ENCODE data around the gene PTPN3. TPM values are rescaled to one million over a fixed set of nuclear protein-coding genes. Genes with fewer than 3 reads are reported as not detected.
A peak's percentile ranks its signal among the peaks of the same experiment; 100 is the strongest.

PTPN3 gene
- polyA plus RNA-seq, 3 donors = not detected

DNA sequence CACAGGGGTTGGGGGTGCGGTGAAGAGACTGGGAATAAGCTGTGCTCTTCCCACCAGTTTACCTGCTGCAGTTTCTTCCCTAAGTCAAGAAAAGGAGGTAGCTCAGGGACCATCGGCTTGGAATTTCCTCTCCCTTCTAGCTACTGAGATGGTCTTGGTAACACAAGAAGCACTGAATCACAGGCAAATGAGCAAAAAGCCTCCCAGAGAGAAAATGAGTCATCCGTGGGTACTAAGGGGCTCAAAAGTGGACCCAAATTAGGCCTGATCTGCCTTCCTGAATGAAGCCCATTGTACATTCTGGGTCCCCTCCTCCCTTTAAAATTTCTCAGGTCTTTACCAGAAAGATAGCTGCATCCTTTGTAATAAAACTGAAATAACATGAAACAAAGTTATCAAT lies 49.9 kb downstream of the PTPN3 start:
- peaks cover 0 to 2% (median 0%) of the 10 kb centered on the region in 7 donors for H3K9me3 Mint-ChIP-seq
- Histone ChIP-seq H2AFZ (ENCODE audit: insufficient read depth, low read depth, low read length, poor library complexity, severe bottlenecking) (no peak overlapping the region), H3K4me1 (ENCODE audit: control insufficient read depth in 1 of 2, insufficient read depth in 2 of 2, low read length in 2 of 2) (no peaks in the 10 kb centered on the region), H3K79me2 (ENCODE audit: insufficient read depth, low read length) (no peaks in the 10 kb centered on the region), H3K27ac (ENCODE audit: low read depth in 1 of 2, low read length in 2 of 2) (no peak overlapping the region), H3K9me3 (replicated peaks in 1 of 2; ENCODE audit: control insufficient read depth in 1 of 2, insufficient read depth in 1 of 2, low read length in 2 of 2) (no peaks in the 10 kb centered on the region), H3K9ac (ENCODE audit: insufficient read depth, low read length, poor library complexity, severe bottlenecking) (no peak overlapping the region), H3K27me3 (ENCODE audit: control insufficient read depth in 2 of 2, insufficient read depth in 2 of 2, low read length in 2 of 2) (peaks cover 61 to 83% of the 10 kb centered on the region in 2 donors), H3K36me3 (replicated peaks in 1 of 2; ENCODE audit: control insufficient read depth in 1 of 2, insufficient read depth in 2 of 2, low read length in 2 of 2) (no peaks in the 10 kb centered on the region), H3K4me2 (replicated peaks; ENCODE audit: extremely low read depth, low read length, poor library complexity, severe bottlenecking) (no peak overlapping the region), H3K4me3 (replicated peaks in 1 of 3; ENCODE audit: low read depth in 2 of 3, low read length in 3 of 3) (no peak overlapping the region), H4K20me1 (ENCODE audit: insufficient read depth, low read length) (no peaks in the 10 kb centered on the region)
- 89% methylated on average over 2 of the region's 3 CpGs for WGBS (ENCODE audit: insufficient coverage)
- H3K4me3 Mint-ChIP-seq = no peak overlapping the region
- DNase-seq = no peak
- intact Hi-C loops (cut with micrococcal nuclease) = no loop called here
- H3K4me1 Mint-ChIP-seq = no peaks in the 10 kb centered on the region
- no peak overlapping the region for H3K27ac Mint-ChIP-seq
- H3K36me3 Mint-ChIP-seq = no peaks in the 10 kb centered on the region
- TF ChIP-seq CTCF (IDR thresholded peaks at IDR 0.05) = no peak
- peaks cover 50 to 82% (median 60%) of the 10 kb centered on the region in 3 donors for H3K27me3 Mint-ChIP-seq (ENCODE audit: low read depth in 3 of 3)

DNA sequence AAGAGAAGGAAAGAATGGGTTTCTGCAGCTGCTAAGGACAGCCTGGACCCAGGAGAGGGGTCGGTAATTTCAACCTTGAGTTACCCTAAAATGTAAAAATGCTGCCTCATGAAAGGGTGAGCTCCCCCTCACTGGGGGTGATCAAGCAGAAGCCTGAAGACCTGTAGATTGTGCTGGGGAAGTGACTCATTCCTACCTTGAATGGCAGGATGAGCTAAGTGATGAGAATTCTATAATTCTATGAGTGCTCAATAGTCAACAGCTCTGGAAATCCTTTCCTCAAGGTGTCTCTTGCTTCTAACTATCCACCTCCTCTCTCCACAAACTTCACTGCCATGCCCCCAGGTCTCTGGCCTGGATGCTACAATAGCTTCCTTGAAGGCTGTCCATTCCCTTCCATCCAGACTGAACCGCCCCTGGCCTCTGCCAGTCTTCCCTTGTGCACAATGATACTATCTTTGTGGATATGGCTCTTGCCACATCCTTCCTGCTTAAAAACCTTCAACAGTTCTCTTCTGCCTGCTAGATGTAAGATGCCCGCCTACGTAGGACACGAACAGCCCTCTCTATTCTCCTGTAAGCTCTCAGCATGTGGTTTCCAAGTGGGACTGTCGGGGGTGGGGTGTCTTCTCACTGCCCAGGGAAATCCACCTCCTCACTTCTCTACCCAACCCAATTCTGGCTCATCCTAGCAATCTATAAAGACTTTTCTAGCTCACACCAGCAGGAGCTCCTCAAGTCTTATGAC lies 50.6 kb downstream of the PTPN3 start:
- no peaks in the 10 kb centered on the region for H4K20me1 ChIP-seq (ENCODE audit: insufficient read depth, low read length)
- H3K27me3 ChIP-seq (ENCODE audit: control insufficient read depth in 2 of 2, insufficient read depth in 2 of 2, low read length in 2 of 2) = peaks cover 59 to 82% of the 10 kb centered on the region in 2 donors
- H3K79me2 ChIP-seq (ENCODE audit: insufficient read depth, low read length) = no peaks in the 10 kb centered on the region
- H3K4me3 Mint-ChIP-seq = peak overlapping the region in 1 of 2 donors; percentile 9
- DNase-seq = no peak
- H3K27me3 Mint-ChIP-seq (ENCODE audit: low read depth in 3 of 3) = peaks cover 49 to 82% (median 60%) of the 10 kb centered on the region in 3 donors
- intact Hi-C loops (cut with micrococcal nuclease) = no loop called here
- H3K4me3 ChIP-seq (replicated peaks in 1 of 3; ENCODE audit: low read depth in 2 of 3, low read length in 3 of 3) = no peak overlapping the region
- TF ChIP-seq CTCF (IDR thresholded peaks at IDR 0.05) = no peak
- H3K9ac ChIP-seq (ENCODE audit: insufficient read depth, low read length, poor library complexity, severe bottlenecking) = no peak overlapping the region
- H3K9me3 ChIP-seq (replicated peaks in 1 of 2; ENCODE audit: control insufficient read depth in 1 of 2, insufficient read depth in 1 of 2, low read length in 2 of 2) = no peaks in the 10 kb centered on the region
- H2AFZ ChIP-seq (ENCODE audit: insufficient read depth, low read depth, low read length, poor library complexity, severe bottlenecking) = no peak overlapping the region
- peaks cover 0 to 2% (median 0%) of the 10 kb centered on the region in 7 donors for H3K9me3 Mint-ChIP-seq
- no peaks in the 10 kb centered on the region for H3K36me3 Mint-ChIP-seq
- H3K27ac ChIP-seq (ENCODE audit: low read depth in 1 of 2, low read length in 2 of 2) = no peak overlapping the region
- H3K4me1 ChIP-seq (ENCODE audit: control insufficient read depth in 1 of 2, insufficient read depth in 2 of 2, low read length in 2 of 2) = no peaks in the 10 kb centered on the region
- H3K36me3 ChIP-seq (replicated peaks in 1 of 2; ENCODE audit: control insufficient read depth in 1 of 2, insufficient read depth in 2 of 2, low read length in 2 of 2) = no peaks in the 10 kb centered on the region
- 14% methylated on average over 1 of the region's 6 CpGs for WGBS (ENCODE audit: insufficient coverage)
- no peaks in the 10 kb centered on the region for H3K4me1 Mint-ChIP-seq
- H3K4me2 ChIP-seq (replicated peaks; ENCODE audit: extremely low read depth, low read length, poor library complexity, severe bottlenecking) = no peak overlapping the region
- no peak overlapping the region for H3K27ac Mint-ChIP-seq

Measured in CD14-positive monocyte (primary cell).